Stimulated activated CD4-positive, alpha-beta T cell treated with anti-CD3 and anti-CD28 coated beads, TNF-alpha, amount 100 ng/mL, for 1 hour (primary cell): ENCODE data around the gene CCM2L.
A peak's percentile ranks its signal among the peaks of the same experiment; 100 is the strongest.

Experiments used
- DNase-seq, 3 donors: peaks; one replicate each; pipeline ENCODE4 v3.0.0-alpha.2; 2020; ENCODE audit warnings: low read depth in 3 of 3, low spot score in 1 of 3

Gene CCM2L

DNA sequence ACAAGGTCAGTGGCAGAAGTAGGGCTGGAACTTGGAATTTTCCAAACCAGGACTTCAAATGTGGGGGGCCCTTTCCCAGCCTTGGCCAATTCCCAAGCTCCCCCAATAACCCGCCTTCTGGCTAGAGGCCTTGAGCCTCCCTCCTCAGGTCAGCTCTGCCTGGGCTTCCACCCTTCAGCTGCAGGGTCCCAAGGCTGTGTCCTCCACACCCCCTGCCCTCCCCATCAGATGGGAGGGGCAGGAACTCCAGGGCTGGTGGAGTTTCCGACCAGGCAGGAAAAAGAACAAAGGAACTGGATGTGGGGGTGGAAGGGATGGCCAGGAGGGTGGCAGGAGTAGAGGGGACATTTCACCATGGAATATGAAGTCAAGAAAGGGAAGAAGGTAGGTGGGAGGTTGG is at the start of gene CCM2L:
TSS of gene CCM2L (plus strand) at position 338 of the 400 bp plus-strand sequence. CDS start at position 355, 17 bp downstream.
- DNase-seq: no peak

DNA sequence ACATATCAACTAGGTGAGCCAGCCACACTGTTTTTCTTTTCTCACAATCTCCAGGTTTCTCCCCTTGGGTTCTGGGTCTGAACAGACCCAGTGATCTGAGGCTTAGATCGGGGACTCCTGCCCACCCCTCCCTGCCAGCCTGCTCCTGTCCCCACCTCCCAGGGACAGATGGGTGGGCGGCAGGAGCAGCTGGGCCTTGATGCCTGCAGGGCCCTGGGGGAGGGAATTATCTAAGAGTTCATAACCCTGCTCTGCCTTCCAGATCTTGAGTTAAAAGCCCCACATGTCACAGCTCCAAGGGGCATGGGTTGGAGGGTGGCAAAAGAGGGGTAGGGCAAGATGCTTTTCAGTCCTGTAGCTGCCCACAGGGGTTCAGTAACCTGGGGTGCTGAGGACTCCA is 47.5 kb upstream of the CCM2L start:
- no peak for DNase-seq

DNA sequence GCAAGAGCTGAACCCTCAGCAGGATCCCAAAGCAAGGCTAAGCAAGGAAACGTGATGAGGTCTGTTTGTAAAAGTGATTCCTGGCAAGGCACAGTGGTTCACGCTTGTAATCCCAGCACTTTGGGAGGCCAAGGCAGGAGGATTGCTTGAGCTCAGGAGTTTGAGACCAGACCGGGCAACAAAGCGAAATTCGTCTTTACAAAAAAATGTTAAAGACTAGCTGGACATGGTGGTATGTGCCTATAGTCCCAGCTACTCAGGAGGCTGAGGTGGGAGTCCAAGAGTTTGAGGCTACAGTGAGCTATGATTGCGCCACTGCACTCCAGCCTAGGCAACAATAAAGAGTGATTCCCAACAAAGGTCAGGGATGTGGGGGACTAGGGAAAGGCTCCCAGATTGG is 46.3 kb upstream of the CCM2L start:
- DNase-seq: no peak

DNA sequence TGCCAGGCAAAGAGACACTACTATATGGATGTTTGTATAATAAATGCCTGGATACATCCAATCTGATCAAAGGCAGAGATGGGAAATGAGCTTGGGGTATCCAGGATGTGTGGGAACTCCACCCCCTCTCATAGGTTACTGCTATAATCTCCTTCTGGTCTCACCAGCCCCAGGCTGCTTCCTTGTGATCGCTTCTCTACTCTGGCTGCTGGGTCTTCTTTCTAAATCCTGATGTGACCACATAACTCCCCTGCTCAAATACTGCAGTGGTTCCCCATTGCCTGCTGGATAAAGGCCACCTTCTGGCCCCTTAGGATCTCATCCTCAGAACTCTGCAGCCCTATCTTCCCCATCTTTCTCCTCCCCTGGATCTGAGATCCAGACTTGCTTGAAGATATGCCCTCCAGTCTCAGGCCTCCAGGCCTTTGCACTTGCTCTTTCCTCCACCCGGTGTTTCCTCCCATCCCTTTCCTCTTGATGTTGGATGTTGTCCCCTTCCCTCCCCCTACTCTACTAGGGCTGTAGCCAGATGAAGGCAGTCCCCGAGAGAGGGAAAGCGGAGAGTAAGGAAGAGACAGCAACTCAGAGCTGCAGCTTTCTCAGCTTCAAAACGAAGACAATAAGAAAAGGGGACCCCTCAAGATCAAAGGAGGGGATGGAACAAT is 43.1 kb upstream of the CCM2L start:
- no peak for DNase-seq

DNA sequence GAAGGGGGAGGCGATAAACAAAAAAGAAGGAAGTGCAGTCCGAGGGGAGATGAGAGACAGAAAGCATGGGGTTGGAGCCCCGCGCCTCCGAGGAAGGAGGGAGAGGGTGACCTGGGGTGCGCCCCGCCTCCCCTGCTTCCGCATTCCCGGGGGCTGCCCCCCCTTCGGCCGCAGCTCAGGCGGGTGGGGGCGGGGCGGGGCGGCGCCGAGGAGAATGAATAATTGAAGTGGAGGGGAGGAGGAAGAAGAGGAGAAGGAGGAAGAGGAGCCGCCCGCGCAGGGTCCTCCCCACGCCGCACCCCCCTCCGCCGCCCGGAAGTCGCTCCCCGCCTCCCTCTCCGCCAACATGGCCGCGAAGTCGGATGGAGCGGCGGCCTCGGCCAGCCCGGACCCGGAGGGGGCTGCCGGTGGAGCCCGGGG is 42.4 kb upstream of the CCM2L start, which contains the start of gene XKR7:
TSS of gene XKR7 (plus strand) at position 322 of the 420 bp plus-strand sequence. CDS start at position 347, 25 bp downstream.
- no peak for DNase-seq

DNA sequence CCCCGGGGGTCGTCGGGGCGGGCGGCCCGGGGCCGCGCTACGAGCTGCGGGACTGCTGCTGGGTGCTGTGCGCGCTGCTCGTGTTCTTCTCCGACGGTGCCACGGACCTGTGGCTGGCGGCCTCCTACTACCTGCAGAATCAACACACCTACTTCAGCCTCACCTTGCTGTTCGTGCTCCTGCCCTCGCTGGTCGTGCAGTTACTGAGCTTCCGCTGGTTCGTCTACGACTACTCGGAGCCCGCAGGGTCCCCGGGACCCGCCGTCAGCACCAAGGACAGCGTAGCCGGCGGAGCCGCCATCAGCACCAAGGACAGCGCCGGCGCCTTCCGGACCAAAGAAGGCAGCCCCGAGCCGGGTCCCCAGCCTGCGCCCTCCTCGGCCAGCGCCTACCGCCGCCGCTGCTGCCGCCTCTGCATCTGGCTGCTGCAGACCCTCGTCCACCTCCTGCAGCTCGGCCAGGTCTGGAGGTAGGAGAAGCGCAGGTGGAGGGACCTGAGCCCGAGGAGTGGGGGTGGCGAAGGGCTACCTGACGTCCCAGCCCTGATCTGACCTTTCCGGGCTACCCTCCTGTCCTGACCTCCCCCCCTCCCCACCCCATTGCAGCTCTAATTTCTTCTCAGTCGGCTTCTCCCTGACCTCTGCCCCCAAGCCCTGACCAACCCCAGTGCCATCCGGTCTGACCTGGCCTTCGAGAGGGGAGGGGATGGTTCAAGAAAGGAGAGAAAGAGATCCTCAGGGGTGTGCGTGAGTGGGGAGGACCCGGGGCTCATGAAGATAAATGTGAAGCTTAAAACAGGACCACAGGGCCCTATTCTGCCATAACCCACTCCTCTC is 41.7 kb upstream of the CCM2L start:
- peak; percentile 30 to 81 (median 60) for DNase-seq

DNA sequence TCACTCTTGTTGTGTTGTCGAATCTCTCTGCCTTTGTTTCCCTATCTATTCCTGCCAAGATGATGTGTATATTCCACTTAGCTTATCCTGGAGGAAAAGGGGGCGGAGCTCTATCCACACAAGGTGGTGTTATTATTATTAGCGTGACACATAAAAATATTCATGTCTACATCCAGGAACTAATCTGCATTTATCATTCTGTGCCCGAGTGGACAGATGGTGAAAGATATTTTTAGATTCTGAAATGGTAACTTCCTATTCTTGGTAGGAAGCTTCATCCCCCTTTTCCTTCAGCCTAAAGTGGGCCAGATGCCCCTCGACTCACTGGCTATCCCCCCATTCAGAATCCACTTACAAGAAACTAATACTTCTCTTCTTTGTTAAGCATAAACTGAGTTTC is 40.2 kb upstream of the CCM2L start:
- DNase-seq: no peak

DNA sequence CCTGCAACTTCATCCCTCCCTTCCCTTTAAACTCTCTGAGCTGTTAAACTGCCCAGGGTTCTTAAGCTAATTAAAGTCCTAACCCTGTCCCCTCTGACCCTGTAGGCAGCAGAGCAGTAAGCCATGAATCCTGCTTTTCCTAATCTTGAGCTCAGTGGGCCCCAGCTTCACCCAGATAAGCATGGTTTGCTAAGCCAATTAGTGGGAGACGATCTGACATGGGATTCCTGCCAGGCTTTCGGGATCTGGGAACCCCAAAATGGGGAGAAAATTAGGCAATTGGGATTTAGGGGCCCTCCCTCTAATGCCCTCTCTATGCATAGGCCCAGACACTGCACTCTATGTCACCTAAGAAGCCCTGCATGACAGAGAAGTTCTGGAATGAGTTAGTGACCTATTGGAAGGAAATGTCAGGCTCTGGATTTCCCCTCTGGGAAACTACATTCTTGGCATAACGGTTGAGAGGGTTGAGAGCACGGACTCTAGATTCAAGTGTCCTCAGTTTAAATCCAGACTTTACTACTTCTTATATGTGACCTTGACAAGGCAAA is 37.7 kb upstream of the CCM2L start:
- no peak for DNase-seq

DNA sequence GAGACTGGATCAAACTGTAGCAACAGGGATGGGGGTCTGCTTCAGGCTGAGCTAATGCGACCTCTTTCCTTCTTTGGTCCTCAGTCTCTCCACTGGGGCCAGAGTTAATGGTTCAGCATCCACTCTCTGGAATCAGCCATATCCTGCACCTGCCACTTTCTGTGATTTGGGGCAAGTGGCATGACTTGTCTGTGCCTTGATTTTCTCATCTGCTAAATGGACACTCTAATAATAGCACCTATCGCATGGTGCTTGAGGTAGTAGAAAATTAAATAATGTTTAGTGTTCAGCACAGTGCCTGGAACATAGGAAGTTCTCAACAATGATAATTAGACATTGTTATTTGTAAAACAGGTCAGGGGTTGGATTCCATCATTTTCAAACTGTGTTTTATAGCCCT is 35.9 kb upstream of the CCM2L start:
- DNase-seq: no peak

DNA sequence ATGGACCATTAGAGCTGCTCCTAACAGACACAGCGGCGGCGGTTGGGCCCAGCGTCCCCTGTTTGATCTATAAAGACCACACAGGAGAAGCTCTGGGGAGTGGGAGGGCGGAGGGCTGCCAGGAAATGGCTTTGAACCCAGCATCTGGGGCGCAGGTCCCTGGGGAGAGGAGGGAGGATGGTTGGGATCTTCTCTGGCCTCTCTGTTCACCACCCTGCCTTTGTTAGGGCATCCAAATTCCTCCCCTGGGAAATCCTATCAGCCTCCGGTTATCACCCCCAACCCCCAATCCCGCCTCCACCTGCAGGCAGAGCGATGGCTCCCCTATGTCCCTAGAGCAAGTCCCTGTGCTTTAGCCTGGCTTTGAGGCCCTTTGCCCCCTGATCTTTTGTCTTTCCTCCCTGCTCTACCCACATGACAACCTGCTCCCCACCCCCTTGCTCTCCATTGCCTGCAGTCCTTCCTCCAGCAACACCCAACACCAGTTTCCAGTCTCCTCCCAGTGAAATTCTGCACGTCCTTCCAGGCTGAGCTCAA is 35.2 kb upstream of the CCM2L start:
- DNase-seq: no peak

DNA sequence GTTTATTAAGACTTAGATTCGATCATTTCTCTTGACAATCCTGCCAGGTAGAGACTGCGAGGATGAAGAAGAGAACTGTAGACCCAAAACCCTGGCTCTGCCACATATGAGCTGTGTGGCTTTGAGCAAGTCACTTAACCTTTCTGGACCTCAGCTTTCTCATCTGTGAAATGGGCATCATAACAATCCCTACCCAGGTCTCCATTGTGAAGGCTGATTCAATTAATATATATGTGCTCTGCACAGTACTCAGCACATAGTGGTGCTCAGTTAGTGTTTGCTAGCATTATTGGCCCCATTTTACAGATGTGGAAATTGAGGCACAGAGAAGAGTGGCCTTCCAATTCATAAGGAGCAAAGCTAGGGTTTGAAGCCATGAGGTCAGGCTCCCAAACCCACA is 34.4 kb upstream of the CCM2L start:
- DNase-seq: no peak

DNA sequence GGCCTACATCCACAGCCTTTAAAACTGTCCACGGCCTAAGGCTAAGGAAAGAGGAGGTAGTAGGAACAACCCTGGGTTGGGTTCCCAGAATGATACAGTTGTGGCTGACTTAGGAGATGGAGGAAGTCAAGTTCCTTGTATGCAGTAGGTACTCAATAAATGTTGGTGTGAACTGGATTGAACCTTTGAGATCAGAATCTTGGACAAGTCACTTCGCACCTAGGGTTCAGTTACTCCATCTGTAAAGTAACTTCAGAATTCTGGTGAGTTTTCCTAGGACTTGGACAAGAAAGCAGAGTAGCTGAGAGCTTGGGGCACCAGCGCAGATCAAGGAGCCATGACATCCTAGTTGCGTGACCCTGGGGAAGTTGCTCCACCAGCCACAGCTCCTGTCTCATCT is 33.2 kb upstream of the CCM2L start:
- DNase-seq: no peak

DNA sequence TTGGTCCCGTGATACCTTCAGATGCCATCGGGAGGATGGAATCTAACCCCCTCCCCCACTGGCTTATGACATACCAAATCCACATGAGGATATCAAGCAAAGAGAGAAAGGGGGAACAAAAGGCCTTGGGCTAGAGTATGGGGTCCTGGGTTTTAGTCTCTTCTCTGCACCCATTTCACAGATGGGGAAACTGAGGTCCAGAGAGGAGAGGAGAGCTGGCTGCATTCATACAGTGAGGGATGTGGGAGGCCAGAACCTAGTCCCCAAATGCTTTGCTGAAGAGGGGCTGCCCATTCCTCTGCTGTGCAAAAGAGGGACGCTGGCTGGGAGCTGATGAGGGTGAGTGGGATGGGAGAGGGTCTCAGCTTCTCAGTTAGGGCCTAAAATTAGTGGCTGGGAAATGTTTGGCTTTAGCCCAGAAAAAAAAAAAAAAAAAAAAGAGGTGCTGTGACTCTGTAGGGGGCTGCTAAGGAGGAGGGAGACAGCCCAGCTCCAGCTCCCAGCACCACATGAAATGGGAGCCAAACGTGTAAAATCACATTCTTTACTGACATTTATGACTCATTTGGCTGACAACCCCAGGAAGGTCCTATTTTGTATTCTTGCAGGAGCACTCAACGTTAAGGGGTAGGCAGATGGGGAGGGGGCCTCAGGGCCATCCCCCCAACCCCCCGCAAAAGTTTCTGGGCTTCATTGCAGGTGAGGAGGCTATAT is 30.4 kb upstream of the CCM2L start:
- DNase-seq: no peak

DNA sequence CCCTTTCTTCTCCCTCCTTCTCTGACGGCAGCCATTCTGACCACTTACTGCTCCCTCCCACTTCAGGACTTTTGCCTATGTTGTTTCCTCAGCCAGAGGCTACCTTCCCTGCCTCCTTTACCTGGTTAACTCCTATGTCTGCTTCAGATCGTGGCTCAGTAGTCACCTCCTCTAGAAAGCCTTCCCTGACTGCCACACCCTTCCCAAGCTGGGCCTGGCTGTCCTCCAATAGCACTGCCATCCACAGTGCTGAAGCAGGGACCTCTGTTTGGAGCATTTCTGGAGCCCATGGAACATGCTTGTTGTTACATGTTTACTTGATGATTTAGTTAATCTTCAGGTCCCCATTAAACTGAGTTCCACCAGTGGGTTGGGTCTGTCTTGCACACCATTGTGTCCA is 28.5 kb upstream of the CCM2L start:
- no peak for DNase-seq

DNA sequence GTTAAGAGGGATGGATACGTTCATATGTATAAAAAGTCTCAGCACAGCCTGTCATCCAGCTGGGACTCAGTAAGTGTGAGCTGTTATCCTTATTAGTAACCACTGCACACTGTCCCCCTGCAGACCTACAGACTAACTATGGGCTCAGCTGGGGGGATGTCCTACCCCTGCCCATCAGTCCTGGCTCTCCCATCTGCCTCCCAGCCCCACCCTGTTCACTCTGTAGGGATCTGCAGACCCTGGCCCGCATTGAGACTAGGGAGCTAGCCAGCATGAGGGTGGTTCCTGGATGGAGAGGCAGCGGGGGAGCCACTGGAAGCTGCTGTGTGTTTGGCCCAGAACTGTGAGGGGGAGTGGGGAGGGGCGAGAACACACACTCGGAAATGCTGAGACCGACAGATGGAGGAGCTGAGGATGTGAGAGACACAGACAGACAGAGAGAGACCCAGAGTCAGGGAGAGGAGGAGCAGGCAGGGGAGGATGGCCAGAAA is 25.2 kb upstream of the CCM2L start:
- DNase-seq: no peak

DNA sequence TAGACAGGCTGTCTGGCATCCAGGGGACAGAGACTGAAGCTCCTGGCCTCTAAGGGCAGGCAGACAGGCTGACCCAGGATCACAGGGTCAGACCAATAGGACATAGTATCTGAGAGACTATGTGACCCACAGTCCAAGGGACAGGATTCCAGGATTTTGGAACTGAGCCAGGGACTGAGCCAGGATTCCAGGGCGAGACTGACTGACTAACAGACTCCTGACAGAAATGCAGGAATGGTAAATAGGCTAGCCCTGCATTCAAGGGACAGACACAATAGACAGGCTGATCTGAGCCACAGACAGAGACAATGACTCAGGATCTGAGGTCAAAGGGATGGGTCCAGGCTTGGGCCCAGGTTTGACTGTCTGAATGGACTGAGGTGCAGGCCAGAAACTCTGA is 22.5 kb upstream of the CCM2L start:
- no peak for DNase-seq

DNA sequence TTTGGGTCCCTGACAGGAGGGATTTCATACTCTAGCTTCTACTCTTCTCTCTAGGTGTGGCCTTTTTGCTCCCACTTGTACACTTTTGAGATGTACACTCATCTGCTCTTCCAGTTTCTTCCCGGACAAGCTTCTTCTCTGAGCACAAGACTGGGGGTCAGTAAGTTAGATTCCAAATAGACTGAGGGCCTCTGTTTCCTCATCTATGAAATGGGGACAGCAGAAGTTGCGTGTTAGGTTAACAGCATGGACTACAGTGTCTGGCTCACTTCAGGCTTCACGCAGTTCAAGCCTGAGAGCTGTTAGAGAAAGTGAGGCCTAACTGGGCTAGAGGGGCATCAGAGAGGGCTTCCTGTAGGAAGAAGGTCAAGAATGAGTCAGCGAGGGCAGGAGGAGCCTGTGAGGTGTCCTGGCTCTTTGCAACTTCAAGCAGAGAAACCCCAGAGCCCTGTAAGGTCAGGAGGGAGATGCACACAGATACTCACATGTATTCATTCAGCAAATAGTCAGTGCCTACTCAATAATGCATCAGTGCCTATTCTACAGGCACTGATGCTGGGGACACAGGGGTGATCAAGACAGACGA is 21.7 kb upstream of the CCM2L start:
- no peak for DNase-seq

DNA sequence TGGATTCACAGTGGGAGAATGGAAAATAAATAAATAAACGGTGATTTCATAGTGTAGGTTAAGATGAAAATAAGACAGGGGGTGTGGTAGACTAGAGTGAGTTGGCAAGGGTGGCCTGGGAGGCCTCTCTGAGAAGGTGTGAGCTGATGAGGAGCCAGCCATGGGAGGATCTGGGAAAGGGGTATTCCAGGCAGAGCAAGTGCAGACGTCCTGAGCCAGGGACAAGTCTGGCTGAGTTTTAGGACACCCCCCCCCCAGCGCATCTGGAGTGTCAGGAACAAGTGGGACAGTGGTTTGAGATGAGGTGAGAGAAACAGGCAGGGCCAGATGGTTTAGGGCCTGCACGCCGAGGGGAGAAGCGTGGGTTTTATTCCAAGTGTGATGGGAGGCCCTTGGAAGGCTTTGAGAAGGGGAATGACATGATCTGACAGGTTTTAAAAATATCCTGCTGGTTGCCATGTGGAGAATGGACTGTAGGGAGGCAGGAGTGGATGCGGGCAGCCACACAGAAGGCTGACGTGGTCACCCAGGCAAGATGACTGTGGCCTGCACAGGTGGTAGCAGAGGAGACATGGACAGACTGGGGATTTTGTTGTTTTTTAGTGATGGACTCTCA is 21.1 kb upstream of the CCM2L start:
- no peak for DNase-seq

DNA sequence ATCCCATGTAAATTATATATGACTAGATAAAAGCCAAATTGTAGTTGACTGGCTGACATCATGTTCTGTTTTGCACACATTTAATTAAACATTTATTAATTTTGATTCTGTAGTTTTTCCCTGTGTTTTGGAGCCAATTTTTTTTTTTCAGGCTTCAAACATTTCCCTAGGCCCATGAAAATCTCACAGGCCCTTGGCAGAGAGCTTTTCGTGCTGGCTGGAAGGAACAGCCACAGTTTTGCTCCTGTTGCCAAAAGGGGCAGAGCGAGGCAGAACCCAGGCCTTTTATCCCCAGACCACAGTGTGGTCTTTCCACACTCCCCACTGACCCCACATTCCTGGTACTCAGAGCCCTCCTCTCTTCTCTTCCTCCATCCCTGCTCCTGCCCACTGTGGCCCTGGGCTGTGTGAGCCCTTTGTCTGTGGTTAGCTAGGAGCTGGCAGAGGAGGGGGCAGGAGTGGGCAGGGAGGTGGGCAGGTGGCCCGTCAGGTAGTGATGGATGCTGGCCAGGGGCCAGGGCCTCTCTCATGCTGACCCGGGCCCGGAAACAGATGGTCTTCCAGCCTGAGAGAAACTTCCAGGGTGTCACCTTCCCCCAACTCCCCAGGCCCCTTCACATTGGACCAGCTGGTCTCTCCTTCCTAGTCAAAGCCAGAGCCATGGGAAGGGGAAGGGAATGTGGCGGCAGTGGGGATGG is 19.4 kb upstream of the CCM2L start:
- DNase-seq: no peak

DNA sequence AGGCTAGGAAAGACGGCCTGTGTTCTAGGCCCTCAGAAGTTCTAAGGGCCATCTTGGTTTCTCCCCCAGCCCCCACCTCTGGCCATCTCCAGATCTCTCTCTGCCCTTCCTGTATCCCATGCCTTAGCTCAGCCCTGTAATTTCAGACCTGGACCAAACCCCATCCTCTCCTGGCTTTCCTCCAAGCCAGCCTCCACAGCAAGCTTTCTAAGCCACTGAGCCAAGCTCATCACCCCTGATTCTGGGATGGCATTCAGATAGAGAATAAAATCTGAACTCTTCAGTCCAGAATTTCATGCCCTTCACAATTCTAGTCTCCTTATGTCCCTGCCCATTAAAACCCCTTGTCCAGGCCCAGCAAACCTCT is 18.9 kb upstream of the CCM2L start:
- DNase-seq: no peak
